Kidney (tissue), 14 donors: ENCODE measurements around the gene RAI1. TPM values are rescaled to one million over a fixed set of nuclear protein-coding genes. Genes with fewer than 3 reads are reported as not detected.
"Not testable (repeated sequence)": the region's sequence is repeated elsewhere in the genome, so short reads cannot be mapped to it uniquely, and the experiment has no call there.

Experiments
- DNase-seq, 5 donors: peaks; one replicate each; pipeline ENCODE4 v3.0.0-alpha.2; 2013 to 2020
- FAIRE-seq: peaks from 2 replicates; lab custom pipeline; 2012; peaks lifted over from hg19 to GRCh38; lab: Jason Lieb, UNC
- H3K27ac ChIP-seq, 2 donors: one replicate each; pipeline ENCODE4 v1.7.0; 2013; ENCODE audit warnings: low read depth in 2 of 2, low read length in 2 of 2, inconsistent platforms in 1 of 2
- H3K27me3 ChIP-seq: one replicate; pipeline ENCODE4 v1.7.1; 2013; ENCODE audit warnings: low read length, inconsistent platforms; ENCODE audit not compliant: control insufficient read depth, insufficient read depth
- H3K36me3 ChIP-seq, 3 donors: one replicate each; pipeline versions ENCODE4 v1.7.0 to v1.7.1; 2013; ENCODE audit warnings: low read length in 3 of 3, control low read depth in 1 of 3, inconsistent platforms in 1 of 3; ENCODE audit not compliant: insufficient read depth in 3 of 3, control insufficient read depth in 2 of 3
- H3K4me1 ChIP-seq, 3 donors: one replicate each; pipeline versions ENCODE4 v1.7.0 to v1.7.1; 2013; ENCODE audit warnings: low read length in 3 of 3, inconsistent platforms in 1 of 3, low read depth in 1 of 3; ENCODE audit not compliant: control insufficient read depth in 2 of 3, insufficient read depth in 2 of 3
- H3K4me3 ChIP-seq, 3 donors: one replicate each; pipeline versions ENCODE4 v1.7.0 to v1.8.1; 2013; ENCODE audit warnings: low read length in 3 of 3, control low read depth in 1 of 3, inconsistent platforms in 1 of 3
- H3K9ac ChIP-seq, 3 donors: one replicate each; pipeline versions ENCODE4 v1.7.0 to v1.7.1; 2013; ENCODE audit warnings: low read length in 3 of 3, control low read depth in 1 of 3, inconsistent platforms in 1 of 3
- H3K9me3 ChIP-seq, 3 donors: one replicate each; pipeline versions ENCODE4 v1.7.0 to v1.7.1; 2013; ENCODE audit warnings: low read length in 3 of 3, control low read depth in 1 of 3, inconsistent platforms in 1 of 3; ENCODE audit not compliant: control insufficient read depth in 2 of 3, insufficient read depth in 1 of 3
- intact Hi-C: fragments of 100-400 bp; cut with DNase I; formaldehyde crosslinking; loops from one replicate; pipeline ENCODE4 v1.11.1; 2022
- polyA plus RNA-seq: library from polyadenylated mRNA; stranded (reverse); fragments of 350-450 nt; fragmentation: Illumina TruSeq; extraction: RNeasy Lipid Tissue Mini Kit (QIAGEN cat#74804); gene quantifications from one replicate; pipeline ENCODE4 v1.2.3, GENCODE V29; 2014; ENCODE audit warnings: low read depth, low replicate concordance; ENCODE audit not compliant: insufficient read depth
- total RNA-seq: library from RNA; stranded (reverse); fragmentation: NEBNext Ultra II Directional; extraction: Animal tissue kit (Norgen Biotek cat#: 25700); gene quantifications from one replicate; pipeline ENCODE4 v1.2.1, GENCODE V29; 2021
- TF ChIP-seq, protein P1 (sequence below): IDR thresholded peaks from 3 replicates; pipeline ENCODE4 v1.5.1; 2012; ENCODE audit warnings: mild to moderate bottlenecking, moderate library complexity, borderline replicate concordance; ENCODE audit not compliant: insufficient read depth; ENCODE audit errors: extremely low read depth
- donor health status: control.
- donor health status: control.
- donor health status: control.
- donor health status: control.
- donor health status: control.
- donor health status: DM: yes; HTN: yes; CAD: no.
- donor health status: Normal renal cell carcinoma (clear cell type).

The RAI1 gene
- total and polyA plus RNA-seq, 2 donors from 2014 or later, result 6.7 to 50.5 TPM

GRCh38 chr17:17807440-17807839, 126.2 kb downstream of the RAI1 start:
- no peaks in the 10 kb centered on the region for H3K27me3 ChIP-seq
- TF ChIP-seq, protein P1, sequence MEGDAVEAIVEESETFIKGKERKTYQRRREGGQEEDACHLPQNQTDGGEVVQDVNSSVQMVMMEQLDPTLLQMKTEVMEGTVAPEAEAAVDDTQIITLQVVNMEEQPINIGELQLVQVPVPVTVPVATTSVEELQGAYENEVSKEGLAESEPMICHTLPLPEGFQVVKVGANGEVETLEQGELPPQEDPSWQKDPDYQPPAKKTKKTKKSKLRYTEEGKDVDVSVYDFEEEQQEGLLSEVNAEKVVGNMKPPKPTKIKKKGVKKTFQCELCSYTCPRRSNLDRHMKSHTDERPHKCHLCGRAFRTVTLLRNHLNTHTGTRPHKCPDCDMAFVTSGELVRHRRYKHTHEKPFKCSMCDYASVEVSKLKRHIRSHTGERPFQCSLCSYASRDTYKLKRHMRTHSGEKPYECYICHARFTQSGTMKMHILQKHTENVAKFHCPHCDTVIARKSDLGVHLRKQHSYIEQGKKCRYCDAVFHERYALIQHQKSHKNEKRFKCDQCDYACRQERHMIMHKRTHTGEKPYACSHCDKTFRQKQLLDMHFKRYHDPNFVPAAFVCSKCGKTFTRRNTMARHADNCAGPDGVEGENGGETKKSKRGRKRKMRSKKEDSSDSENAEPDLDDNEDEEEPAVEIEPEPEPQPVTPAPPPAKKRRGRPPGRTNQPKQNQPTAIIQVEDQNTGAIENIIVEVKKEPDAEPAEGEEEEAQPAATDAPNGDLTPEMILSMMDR, result no peak
- no peaks in the 10 kb centered on the region for H3K9me3 ChIP-seq
- H3K27ac ChIP-seq, result no peak overlapping the region
- peaks cover 2 to 17% (median 6%) of the 10 kb centered on the region in 3 donors for H3K4me1 ChIP-seq
- FAIRE-seq, result no peak
- no peak overlapping the region for H3K9ac ChIP-seq
- intact Hi-C loops, result no loop called here
- DNase-seq, result no peak
- no peak overlapping the region for H3K4me3 ChIP-seq
- no peaks in the 10 kb centered on the region for H3K36me3 ChIP-seq

DNA sequence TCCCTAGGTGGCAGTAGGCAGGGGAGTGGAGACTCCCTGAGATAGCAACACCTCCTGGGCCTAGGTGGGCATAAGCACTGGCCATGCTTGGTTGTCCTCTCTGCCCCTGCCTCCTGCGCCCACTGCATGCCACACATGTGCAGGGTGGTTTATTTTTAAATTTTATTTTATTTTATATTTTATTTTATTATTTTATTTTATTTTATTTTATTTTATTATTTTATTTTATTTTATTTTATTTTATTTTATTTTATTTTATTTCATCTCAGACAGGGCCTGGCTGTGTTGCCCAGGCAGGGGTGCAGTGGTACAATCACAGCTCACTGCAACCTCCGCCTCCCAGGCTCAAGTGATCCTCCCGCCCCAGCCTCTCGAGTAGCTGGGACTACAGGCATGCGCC, 126.9 kb downstream of the RAI1 start:
- H3K27me3 ChIP-seq, DNase-seq, intact Hi-C loops, H3K27ac ChIP-seq, H3K4me3 ChIP-seq, H3K36me3 ChIP-seq, H3K9me3 ChIP-seq, FAIRE-seq, H3K9ac ChIP-seq: not testable (repeated sequence)
- peaks cover 2 to 18% (median 6%) of the 10 kb centered on the region in 3 donors for H3K4me1 ChIP-seq

- H3K4me3 ChIP-seq, result no peak overlapping the region
- H3K36me3 ChIP-seq, result peaks cover 0 to 5% (median 0%) of the 10 kb centered on the region in 3 donors
- no peaks in the 10 kb centered on the region for H3K9me3 ChIP-seq
- no peak overlapping the region for H3K9ac ChIP-seq
- no peaks in the 10 kb centered on the region for H3K27me3 ChIP-seq
- FAIRE-seq, result no peak
- DNase-seq, result no peak
- H3K4me1 ChIP-seq, result peaks cover 2 to 18% (median 6%) of the 10 kb centered on the region in 3 donors
- TF ChIP-seq, protein P1, result no peak
- intact Hi-C loops, result no loop called here
- H3K27ac ChIP-seq, result no peak overlapping the region
Measured at GRCh38 chr17:17808706-17809432, 127.6 kb downstream of the RAI1 start.

GRCh38 chr17:17809531-17810083, 128.3 kb downstream of the RAI1 start:
- no peaks in the 10 kb centered on the region for H3K9me3 ChIP-seq
- TF ChIP-seq, protein P1, result no peak
- H3K9ac ChIP-seq, result no peak overlapping the region
- H3K27me3 ChIP-seq, result no peaks in the 10 kb centered on the region
- intact Hi-C loops, result loop anchor here (5.0 kb wide), 1 partner anchor 53 kb away; no protein-coding TSS in a partner anchor
- H3K4me1 ChIP-seq, result peaks cover 2 to 18% (median 6%) of the 10 kb centered on the region in 3 donors
- peaks cover 0 to 8% (median 4%) of the 10 kb centered on the region in 3 donors for H3K36me3 ChIP-seq
- FAIRE-seq (no peak), DNase-seq (peak in 2 of 5 donors; percentile 76 to 88)
- no peak overlapping the region for H3K27ac ChIP-seq
- H3K4me3 ChIP-seq, result no peak overlapping the region
